ENCODE data around the gene WDR37. TPM values are rescaled to one million over a fixed set of nuclear protein-coding genes. Genes with fewer than 3 reads are reported as not detected.

Gene WDR37
- total and polyA plus RNA-seq, 10 of the 15 experiments (the other 5 are each of a cell fraction or from before 2014, with no cell fraction given) = 1.9 to 11.1 (median 7.1) TPM

DNA sequence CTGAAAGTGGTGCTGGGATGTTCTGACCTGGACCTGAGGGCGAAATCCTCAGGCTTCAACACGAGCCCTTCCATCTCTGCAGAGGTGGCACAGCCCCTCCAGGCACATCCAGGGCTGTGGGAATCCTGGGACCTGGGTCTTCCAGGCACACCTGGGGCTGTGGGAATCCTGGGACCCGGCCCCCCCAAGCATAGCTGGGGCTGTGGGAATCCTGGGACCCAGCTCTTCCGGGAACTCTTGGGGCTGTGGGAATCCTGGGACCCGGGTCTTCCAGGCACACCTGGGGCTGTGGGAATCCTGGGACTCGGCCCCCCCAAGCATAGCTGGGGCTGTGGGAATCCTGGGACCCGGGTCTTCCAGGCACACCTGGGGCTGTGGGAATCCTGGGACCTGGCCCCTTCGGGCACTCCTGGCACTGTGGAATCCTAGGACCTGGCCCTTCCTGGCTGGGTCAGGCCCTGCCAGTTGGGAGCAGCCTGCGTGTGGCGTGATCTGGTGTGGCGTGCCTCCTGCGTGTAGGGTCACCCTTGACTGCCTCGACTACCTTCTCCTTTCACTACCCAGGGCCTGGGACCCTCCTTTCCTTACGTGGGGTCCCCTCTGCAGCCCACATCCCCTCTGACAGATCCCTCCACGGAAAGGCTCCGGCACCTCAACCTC lies 124.0 kb downstream of the WDR37 start:
- ChIA-PET RAD21 (ENCODE audit: unreplicated experiment) (no interaction called here), POLR2A (no interaction called here), SMC1A (ENCODE audit: uncharacterized antibody, unreplicated experiment) (no interaction called here), CTCF (no interaction called here)
- WGBS (ENCODE audit: insufficient coverage, insufficient replicate concordance, low lambda C conversion rate, missing lambda C conversion rate) = 39% methylated on average over 14 of the region's 16 CpGs
- in situ Hi-C loops (cut with MboI) = no loop called here
- DNase-seq (ENCODE audit: low read depth, low spot score) (no peak), FAIRE-seq (no peak), ATAC-seq (no peak)
- no peaks in the 10 kb centered on the region; a peak in 2 of 4 replicates for H3K27me3 ChIP-seq (replicated peaks in 1 of 2; ENCODE audit: control insufficient read depth in 2 of 2, insufficient read depth in 2 of 2, low read length in 1 of 2)
- H3K9me3 ChIP-seq (replicated peaks; ENCODE audit: control insufficient read depth, insufficient read depth, low read length) = no peaks in the 10 kb centered on the region
- no peaks in the 10 kb centered on the region for H4K20me1 ChIP-seq (ENCODE audit: control insufficient read depth, insufficient read depth)
- no peak overlapping the region for H3K4me3 ChIP-seq
- H3K36me3 ChIP-seq (ENCODE audit: control insufficient read depth in 2 of 2, insufficient read depth in 2 of 2, low read length in 1 of 2) = no peaks in the 10 kb centered on the region
- BruUV-seq (replicated peaks) = no TSS peak
- H3K27ac ChIP-seq (ENCODE audit: control insufficient read depth, insufficient read depth) = no peak overlapping the region
- no peaks in the 10 kb centered on the region for H3K4me1 ChIP-seq (ENCODE audit: control insufficient read depth, insufficient read depth, low read length)
- no peak overlapping the region for H2AFZ ChIP-seq (ENCODE audit: control insufficient read depth, low read depth, low read length)
- H3K79me2 ChIP-seq (ENCODE audit: control insufficient read depth, insufficient read depth, low read length) = no peaks in the 10 kb centered on the region
- no peak overlapping the region for H3K9ac ChIP-seq (ENCODE audit: control insufficient read depth, insufficient read depth, low read length)
- TF ChIP-seq BRCA1 (IDR thresholded peaks at IDR 0.05; ENCODE audit: low read depth, low read length) (no peak), KDM1A (IDR thresholded peaks at IDR 0.05; ENCODE audit: borderline replicate concordance) (no peak), CHD2 (IDR thresholded peaks at IDR 0.05; ENCODE audit: borderline replicate concordance, low read depth, low read length) (no peak), HDAC6 (IDR thresholded peaks at IDR 0.05; ENCODE audit: unreplicated experiment) (no peak), SPI1 (IDR thresholded peaks at IDR 0.05; ENCODE audit: borderline replicate concordance, insufficient read depth, low read depth, low read length) (no peak), CBFB (IDR thresholded peaks at IDR 0.05; ENCODE audit: low read depth) (no peak), HDAC2 (IDR thresholded peaks at IDR 0.05) (no peak), SIX5 (IDR thresholded peaks at IDR 0.05; ENCODE audit: low read depth, low read length, severe bottlenecking) (no peak), DPF2 (IDR thresholded peaks at IDR 0.05) (no peak), SMAD1 (IDR thresholded peaks at IDR 0.05; ENCODE audit: low read depth, partially characterized antibody) (no peak), BCL11A (IDR thresholded peaks at IDR 0.05; ENCODE audit: low read depth, low read length) (no peak), CTCF (IDR thresholded peaks at IDR 0.05 in 2 of 3, conservative IDR thresholded peaks at IDR 0.05 in 1 of 3; ENCODE audit: control insufficient read depth in 2 of 3, extremely low read depth in 1 of 3, insufficient read depth in 1 of 3, low read depth in 3 of 3, low read length in 3 of 3) (no peak)
- TF ChIP-seq, protein P1, sequence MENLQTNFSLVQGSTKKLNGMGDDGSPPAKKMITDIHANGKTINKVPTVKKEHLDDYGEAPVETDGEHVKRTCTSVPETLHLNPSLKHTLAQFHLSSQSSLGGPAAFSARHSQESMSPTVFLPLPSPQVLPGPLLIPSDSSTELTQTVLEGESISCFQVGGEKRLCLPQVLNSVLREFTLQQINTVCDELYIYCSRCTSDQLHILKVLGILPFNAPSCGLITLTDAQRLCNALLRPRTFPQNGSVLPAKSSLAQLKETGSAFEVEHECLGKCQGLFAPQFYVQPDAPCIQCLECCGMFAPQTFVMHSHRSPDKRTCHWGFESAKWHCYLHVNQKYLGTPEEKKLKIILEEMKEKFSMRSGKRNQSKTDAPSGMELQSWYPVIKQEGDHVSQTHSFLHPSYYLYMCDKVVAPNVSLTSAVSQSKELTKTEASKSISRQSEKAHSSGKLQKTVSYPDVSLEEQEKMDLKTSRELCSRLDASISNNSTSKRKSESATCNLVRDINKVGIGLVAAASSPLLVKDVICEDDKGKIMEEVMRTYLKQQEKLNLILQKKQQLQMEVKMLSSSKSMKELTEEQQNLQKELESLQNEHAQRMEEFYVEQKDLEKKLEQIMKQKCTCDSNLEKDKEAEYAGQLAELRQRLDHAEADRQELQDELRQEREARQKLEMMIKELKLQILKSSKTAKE (IDR thresholded peaks at IDR 0.05; ENCODE audit: low read depth, poor library complexity, severe bottlenecking) = no peak
- H3K4me2 ChIP-seq (ENCODE audit: control insufficient read depth, insufficient read depth) = no peak overlapping the region
- intact Hi-C loops (cut with micrococcal nuclease; ENCODE audit: unreplicated experiment) = no loop called here

All from GM12878 (cell line).